HTR-8/SVneo (cell line): ENCODE measurements around the gene NAPA.
A peak's percentile ranks its signal among the peaks of the same experiment; 100 is the strongest.

Experiments used
- DNase-seq: peaks from one replicate; pipeline ENCODE4 v3.0.0; 2011; ENCODE audit warnings: low spot score, mixed read lengths; ENCODE audit not compliant: insufficient read length
- FAIRE-seq: peaks from 2 replicates; lab custom pipeline; 2011; peaks lifted over from hg19 to GRCh38; lab: Jason Lieb, UNC

The NAPA gene

GRCh38 chr19:47514869-47515588, at the start of gene NAPA:
Gene NAPA (minus strand): TSS chr19:47515063. CDS start chr19:47514940, 123 bp downstream.
- peak; percentile 98 for FAIRE-seq

DNA sequence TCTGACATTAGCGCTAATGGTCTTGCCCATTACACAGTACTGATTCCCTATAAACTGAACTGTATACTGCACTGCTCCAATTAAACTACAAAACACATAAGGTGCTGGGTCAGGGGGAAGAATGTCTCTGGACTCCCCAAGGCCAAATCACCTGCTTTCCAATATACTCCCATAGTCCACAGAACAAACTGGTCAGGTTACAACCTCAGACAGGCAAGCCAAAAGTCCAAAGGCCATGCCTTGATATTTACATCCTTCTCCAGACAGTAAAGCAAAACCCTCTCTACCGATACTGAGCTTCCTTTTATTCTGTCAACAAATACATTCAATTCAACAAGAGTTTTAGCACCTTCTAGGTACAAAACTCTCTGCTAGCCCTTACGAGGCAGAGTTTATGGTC, 49.2 kb upstream of the NAPA start:
- DNase-seq, result no peak
- FAIRE-seq, result no peak

More at GRCh38 chr19:47514869-47515588, at the start of gene NAPA:
- peak; percentile 99 for DNase-seq

DNA sequence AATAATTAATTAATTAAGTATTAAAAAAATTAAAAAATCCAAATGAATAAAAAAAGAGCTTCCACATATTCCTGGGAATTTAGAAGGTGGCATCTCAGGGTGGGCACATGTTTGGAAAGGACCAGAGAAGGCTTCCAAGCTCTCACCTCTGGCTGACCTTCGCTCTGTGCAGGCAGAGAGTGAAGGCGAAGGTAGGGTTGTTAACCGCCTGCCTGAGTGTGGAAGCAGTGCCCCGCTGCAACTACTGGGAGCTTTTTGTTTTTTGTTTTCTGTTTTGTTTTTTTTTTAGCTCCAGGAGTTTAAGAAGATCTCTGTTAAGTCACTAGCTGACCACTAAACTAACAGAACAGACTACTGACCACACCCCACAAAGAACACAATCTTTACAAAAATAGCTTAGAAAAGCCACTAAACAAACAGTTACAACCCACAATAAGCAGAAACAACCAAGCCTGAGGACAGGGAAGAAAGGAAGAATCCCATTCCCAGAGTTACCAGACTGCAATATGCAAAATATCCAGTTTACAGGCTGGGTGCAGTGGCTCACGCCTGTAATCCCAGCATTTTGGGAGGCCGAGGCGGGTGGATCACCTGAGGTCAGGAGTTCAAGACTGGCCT, 46.7 kb upstream of the NAPA start:
- no peak for DNase-seq
- FAIRE-seq, result no peak

DNA sequence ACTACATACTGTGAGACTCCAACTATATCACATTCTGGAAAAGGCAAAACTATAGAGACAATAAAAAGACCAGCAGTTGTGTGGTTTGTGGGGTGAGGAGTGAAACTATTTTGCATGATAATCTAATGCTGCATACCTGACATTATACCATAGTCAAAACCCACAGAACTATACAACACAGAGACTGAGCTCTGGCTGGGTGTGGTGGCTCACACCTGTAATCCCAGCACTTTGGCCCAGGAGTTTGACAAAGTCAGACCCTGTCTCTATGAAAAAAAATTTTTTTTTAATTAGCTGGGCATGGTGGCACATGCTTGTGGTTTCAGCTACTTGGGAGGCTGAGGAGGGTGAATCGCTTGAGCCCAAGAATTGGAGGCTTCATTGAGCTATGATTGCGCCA, 46.1 kb upstream of the NAPA start:
- FAIRE-seq (no peak), DNase-seq (no peak)

- no peak for DNase-seq
- no peak for FAIRE-seq
These were observed 35.3 kb upstream of the NAPA start for GRCh38 chr19:47550129-47550528.

DNA sequence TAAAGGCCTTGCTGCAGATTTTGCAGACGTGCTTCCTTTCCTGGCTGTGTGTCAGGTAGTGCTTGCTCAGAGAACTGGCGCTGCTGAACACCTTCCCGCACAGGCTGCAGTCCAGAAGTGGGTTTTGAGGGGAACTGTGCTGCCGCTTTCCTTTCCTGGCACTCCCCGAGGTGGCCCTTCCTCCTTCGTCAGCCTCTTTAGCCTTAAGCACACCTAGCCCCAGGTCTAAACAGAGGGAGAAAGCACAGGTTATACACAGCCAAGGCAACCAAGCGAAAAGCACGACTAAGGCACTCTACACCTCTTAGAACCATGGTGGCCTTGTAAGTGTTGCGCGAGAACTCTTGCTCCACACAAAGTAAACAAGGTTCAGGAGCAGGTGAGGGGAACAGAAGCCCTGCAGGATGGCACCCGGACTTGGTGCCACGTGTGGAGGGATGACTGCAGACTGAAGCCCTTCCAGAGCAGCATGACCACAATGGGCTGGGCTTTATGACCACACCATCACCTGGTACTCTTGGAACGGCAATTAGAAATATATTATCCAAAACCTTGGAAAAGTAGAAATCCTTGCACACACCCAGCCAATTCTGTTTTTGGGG, 34.5 kb upstream of the NAPA start:
- no peak for FAIRE-seq

GRCh38 chr19:47547199-47547598, 32.3 kb upstream of the NAPA start:
- DNase-seq (no peak), FAIRE-seq (no peak)

More for the DNA sequence above, 34.5 kb upstream of the NAPA start:
- no peak for DNase-seq

- DNase-seq, result no peak
- FAIRE-seq, result no peak
These were observed 30.4 kb upstream of the NAPA start for GRCh38 chr19:47545061-47545948.

GRCh38 chr19:47544476-47544875, 29.6 kb upstream of the NAPA start:
- no peak for FAIRE-seq
- DNase-seq, result no peak

GRCh38 chr19:47544075-47544474, 29.2 kb upstream of the NAPA start:
- FAIRE-seq, result no peak
- no peak for DNase-seq

DNA sequence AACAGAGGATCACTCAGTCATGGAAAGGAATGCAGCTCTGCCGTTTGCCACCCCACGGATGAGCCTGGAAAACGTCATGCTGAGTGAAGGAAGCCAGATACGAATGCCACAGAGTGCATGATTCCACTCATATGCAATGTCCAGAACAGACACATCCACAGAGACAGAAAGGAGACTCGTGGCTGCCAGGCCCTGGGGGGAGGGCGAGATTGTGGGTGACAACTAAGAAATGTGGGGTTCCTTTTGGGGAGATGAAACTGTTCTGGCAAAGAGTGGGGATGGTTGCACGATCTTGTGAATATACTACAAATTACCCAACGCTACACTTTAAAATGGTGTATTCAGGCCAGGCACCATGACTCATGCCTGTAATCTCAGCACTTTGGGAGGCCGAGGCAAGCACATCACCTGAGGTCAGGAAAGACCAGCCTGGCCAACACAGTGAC, 27.2 kb upstream of the NAPA start:
- no peak for DNase-seq
- no peak for FAIRE-seq

DNA sequence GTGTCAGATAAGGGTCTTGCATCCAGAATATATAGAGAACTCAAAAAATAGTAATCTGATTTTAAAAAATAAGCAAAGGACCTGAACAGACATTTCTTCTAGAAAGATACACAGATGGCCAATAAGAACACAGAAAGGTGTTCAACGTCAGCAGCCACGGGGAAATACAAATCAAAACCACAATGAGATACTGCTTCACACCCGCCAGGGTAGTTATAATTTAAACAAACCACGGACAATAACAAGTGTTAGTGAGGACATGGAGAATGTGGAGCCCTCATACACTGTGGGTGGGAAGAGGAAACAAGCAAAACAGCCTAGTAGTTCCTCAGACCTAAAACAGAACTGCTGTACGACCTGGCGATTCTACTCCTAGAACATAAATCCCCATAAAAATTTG, 26.7 kb upstream of the NAPA start:
- DNase-seq (no peak), FAIRE-seq (no peak)

DNA sequence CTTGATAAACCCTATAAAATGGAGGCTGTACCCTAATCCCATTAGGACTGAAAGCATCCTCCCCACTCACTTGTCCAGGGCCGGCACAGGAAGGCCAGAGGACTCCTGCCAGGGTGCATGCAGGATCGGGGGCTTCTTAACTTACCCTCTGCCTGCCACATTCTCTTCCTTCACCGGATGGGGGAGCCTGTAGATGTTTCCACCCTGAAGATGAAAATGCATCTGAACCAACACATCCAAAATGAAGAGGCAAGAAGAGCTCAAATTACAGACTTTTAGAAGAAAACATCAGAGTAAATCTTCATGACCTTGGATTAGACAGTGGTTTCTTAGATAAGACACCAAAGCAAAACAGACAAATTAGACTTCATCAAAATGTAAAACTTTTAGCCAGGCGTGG, 25.9 kb upstream of the NAPA start:
- DNase-seq (peak; percentile 69), FAIRE-seq (no peak)

DNA sequence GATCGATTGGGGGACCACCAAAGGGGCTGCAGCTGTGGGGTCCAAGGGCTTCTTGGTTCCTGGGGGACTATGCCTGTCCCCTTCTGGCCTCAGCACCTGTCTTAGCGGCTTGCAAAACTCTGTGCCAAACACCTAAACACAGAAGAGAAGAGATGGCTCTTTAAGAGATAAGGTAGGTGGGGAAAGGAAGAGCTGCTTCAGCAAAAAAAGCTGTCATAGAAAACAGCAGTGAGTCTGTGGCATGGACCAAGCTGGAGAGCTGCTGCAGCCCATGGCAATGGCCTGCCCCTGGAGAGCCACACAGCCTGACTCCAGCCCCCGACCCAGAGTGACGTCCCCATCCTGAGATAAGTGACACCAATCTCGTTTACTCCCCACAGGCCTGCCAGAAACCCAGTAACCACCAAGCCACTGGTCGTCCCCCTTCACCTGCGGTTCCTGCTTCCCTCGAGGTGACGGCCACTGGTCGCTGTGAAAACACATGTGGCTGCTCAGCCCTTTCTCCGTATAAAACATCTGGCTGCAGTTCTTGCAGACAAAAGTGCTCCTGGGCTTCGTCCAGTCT, 25.0 kb upstream of the NAPA start:
- FAIRE-seq (no peak), DNase-seq (no peak)

DNA sequence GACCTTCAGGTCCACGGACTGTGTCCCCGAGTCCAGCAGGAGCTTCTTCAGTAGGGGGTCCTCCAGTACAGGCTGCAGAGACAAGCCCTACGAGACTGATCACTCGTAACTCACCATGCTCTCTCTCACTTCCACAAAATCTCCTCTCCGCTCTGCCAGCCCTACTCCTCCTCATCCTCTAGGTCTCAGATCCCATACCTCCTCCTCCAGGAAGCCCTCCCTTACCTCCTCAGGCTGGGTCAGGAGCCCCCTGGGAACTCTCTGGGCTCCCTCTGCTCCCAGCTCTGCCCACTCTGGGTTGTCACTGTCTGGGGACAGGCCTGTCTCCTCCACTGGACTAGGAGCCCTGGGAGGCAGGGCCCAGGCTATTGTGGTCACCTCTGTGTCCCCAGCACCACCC, 23.9 kb upstream of the NAPA start:
- no peak for DNase-seq
- FAIRE-seq, result no peak

- no peak for DNase-seq
- no peak for FAIRE-seq
These were observed 22.6 kb upstream of the NAPA start for GRCh38 chr19:47537493-47537892.

- DNase-seq (no peak), FAIRE-seq (no peak)
These were observed 19.8 kb upstream of the NAPA start for GRCh38 chr19:47534628-47535027.

DNA sequence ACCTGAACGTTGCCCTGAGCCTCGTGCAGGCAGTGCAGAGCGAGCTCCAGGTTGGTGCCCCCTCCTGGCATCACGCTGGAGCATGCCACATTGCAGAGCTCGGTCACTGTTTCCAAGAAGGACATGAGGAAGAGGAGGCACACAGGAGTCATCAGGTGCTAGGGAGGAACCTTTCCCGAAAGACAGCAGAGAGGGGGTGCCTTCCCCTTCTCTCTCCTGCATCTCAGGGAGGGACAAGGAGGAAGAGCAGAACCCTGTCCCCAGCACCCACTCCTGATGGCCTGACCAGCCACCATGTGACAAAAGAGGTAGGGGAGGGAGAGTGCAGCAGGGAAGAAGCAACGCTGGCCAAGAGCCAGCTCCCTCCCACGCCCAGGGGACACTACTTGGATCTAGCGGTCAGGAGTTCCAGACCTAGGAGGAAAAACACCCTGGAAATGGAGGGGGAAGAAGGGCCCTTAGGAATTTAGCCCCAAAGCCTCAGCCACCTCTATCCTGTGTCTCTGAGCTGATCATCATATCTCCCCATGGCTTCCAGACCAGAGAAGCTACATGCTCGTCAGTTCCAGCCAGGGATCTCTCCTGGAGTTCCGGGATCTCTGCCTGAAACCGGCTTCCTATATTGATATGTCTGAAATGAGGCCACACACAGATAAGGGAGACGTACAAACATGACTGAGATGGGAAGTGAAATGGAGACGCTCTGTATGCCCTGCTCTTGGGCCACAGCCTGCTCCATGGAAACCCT, 17.0 kb upstream of the NAPA start:
- no peak for FAIRE-seq
- no peak for DNase-seq

- DNase-seq (no peak), FAIRE-seq (no peak)
These were observed 14.3 kb upstream of the NAPA start for GRCh38 chr19:47529018-47529742.
